Right ventricle myocardium superior (tissue), 1 donor: ENCODE measurements around the gene ALLC. TPM values are rescaled to one million over a fixed set of nuclear protein-coding genes. Genes with fewer than 3 reads are reported as not detected.

ENCODE experiments used
- ATAC-seq: fragments of 200-7000 bp; cut with Tn5 transposase; one replicate; pipeline ENCODE4 v1.9.1; 2020; ENCODE audit warnings: mild to moderate bottlenecking; ENCODE audit not compliant: poor library complexity
- DNase-seq: peaks from one replicate; pipeline ENCODE4 v3.0.0-alpha.2; 2020
- intact Hi-C: fragments of 100-400 bp; cut with DNase I; formaldehyde crosslinking; loops from one replicate; pipeline ENCODE4 v1.11.2; 2022
- total RNA-seq: library from RNA; stranded (reverse); fragmentation: NEBNext Ultra II Directional; extraction: Animal tissue kit (Norgen Biotek cat#: 25700); gene quantifications from one replicate; pipeline ENCODE4 v1.2.1, GENCODE V29; 2021
- donor health status: DM: no; HTN: yes; CAD: no; lungs with severe emphysema.

Gene ALLC
- total RNA-seq, 1 donor from 2014 or later, result not detected

- DNase-seq (no peak), ATAC-seq (no peak)
- intact Hi-C loops, result no loop called here
Observed at GRCh38 chr2:3729055-3729448, 71.1 kb downstream of the ALLC start.

- ATAC-seq (no peak), DNase-seq (no peak)
- intact Hi-C loops, result no loop called here
Observed at GRCh38 chr2:3729786-3730185, 71.8 kb downstream of the ALLC start.

DNA sequence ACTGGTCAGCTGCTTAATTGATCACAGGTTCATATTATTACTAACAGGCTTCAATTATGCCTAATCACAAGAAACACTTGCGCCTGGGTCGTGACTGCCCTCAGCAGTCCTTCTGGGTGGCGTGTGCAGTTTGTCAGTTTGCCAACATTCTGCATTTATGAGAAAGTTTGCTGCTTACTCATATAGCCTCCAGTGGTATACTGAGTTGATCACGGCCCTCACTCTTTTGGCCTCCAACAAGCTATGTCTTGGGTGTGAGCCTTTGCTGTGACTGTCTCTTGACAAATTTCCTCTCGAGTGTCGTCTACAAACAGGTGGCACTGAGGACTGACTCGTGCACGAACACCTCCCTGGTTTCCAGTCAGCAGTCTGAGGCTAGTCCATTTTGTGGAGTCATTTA, 72.6 kb downstream of the ALLC start:
- intact Hi-C loops, result no loop called here
- DNase-seq (no peak), ATAC-seq (no peak)

DNA sequence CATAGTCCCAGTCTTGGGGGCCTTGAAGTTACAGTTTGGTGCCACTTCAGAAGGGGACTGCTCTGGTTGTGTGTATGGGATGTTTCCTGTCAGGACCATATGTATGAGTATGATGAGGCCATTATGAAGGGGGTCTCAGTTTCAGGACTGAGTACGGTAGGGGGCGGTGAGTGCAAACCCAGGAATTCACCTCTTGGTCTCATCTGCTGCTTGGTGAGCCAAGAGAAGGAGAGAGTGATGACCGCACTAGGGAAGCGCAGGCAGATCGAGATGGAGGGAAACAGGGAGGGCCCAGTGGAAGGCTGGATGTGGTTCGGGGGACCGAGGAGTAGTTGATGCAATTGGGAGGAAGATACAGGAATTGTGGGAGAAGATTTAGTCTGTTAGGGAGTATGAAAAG, 73.8 kb downstream of the ALLC start:
- DNase-seq (no peak), ATAC-seq (no peak)
- intact Hi-C loops, result no loop called here

DNA sequence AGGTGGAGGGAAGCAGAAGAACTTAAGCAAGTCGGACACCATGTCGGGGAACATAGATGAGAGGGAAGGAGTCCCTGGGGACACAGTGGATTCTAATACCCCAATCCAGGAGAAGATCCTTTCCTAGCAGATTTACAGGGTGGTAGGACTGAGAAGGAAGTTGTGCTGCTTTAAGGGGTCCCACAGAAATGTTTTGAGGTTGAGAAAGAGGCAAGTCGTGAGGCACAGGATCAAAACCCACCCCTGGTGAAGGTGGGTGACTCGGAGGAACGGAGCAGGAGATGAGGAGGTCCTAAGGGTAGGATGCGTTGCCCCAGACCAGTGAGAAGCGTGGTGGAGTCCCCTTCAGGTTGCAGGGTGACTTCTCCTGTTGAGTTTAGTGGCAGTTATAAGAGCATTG, 78.1 kb downstream of the ALLC start:
- ATAC-seq (no peak), DNase-seq (no peak)
- intact Hi-C loops, result no loop called here

GRCh38 chr2:3737128-3737527, 79.1 kb downstream of the ALLC start:
- ATAC-seq, result no peak
- DNase-seq, result no peak
- intact Hi-C loops, result no loop called here

GRCh38 chr2:3738454-3738853, 80.5 kb downstream of the ALLC start:
- ATAC-seq (no peak), DNase-seq (no peak)
- intact Hi-C loops, result no loop called here

GRCh38 chr2:3739313-3739712, 81.3 kb downstream of the ALLC start:
- DNase-seq (no peak), ATAC-seq (no peak)
- intact Hi-C loops, result no loop called here

DNA sequence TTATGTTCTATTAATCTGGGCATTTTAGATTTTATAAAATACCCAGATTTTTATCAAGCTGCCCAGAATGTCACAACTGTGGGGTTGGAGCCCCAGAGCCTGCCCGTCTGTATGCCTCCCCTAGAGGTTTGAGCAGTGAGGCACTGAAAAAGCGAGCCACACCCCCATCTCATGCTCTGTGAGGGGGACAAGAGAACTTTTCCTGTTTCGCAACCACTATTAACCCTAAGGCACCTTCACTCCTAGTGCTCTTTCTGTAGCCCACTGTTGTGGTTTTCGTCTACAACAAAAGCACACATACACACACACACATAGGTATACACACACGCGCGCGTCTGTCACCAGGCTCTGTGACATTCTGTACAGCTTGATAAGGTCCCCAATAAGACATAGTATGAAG, 83.4 kb downstream of the ALLC start:
- DNase-seq (no peak), ATAC-seq (no peak)
- intact Hi-C loops, result no loop called here

- DNase-seq (no peak), ATAC-seq (no peak)
- intact Hi-C loops, result no loop called here
Observed at GRCh38 chr2:3741867-3742602, 84.0 kb downstream of the ALLC start.

DNA sequence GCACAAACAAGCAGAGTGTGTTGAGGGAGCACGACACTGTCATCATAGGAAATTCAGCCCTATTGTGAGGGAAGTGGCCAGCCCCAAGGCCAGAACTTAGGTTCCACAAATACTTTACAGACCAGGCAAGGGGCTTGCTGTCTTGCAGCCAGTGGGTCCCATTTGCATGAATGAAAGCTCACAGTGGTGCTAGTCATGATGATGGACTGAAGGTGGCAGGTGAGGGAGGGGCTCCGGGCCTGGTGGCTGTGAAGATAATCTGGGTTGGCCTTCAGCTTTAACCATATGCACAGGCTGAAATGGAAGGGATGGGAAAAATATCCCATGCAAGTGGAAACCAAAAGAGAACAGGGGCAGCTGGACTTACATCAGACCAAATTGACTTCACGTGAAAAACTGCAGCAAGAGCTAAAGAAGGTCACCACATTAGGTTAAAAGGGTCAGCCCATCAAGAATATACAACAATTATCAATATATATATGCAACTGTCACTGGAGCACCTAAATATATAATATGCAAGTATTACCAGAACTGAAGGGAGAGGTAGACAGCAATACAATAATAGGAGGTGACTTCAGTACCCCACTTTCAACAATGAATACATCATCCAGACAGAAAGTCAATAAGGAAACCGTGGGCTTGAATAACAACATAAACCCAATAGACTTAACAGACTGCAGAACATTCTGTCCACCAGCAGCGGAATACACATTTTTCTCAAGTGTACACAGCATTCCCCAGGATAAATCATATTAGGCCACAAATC, 84.9 kb downstream of the ALLC start:
- ATAC-seq, result no peak
- no peak for DNase-seq
- intact Hi-C loops, result no loop called here

DNA sequence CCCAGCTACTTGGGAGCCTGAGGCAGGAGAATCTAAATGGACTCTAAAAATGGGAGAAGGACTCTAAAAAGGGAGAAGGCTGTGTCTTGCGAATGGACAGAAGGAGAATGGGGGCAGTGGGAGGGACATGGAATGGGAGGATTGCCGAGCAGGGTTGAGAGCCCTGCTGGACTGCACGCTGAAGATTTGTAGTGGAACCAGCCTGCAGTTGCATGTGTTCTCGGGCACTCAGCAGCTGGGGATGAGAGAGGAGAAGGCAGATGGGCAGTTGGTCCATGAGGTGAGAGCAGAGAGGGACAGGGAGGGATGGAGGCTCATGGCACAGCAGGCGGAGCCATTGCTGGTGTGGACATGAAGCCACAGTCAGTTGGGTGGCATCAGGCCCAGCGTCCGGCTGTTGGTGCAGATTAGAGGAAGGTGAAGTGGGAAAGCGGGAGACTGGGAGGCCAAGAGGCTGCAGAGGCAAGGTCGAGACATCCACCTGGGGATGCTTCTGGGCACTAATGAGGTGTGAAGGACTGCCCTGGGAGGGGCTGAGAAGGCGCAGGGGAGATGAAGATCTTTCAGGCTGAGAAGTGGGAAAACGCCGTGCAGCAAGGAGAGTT, 86.1 kb downstream of the ALLC start:
- intact Hi-C loops, result no loop called here

DNA sequence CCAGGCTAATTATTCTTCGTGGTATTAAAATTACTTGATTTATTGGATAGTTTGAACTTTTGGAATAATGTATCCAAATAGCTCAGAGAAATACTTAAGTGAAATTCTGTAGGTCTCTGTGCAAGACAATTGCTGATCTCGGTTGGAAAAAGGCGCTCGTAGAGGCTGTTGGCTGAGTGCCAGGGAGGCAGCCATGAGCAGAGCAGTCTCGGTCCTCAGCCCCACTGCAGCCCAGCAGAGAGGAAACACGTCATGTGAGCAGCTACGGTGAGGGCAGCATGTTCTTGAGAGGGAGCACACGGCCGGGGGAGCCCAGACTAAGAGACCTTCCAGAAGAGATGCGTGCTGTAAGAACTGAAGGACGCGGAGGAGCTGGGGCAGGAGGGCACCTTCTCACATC, 87.9 kb downstream of the ALLC start:
- intact Hi-C loops, result no loop called here
- DNase-seq (no peak), ATAC-seq (no peak)

More for the DNA sequence above, 86.1 kb downstream of the ALLC start:
- DNase-seq (no peak), ATAC-seq (no peak)

DNA sequence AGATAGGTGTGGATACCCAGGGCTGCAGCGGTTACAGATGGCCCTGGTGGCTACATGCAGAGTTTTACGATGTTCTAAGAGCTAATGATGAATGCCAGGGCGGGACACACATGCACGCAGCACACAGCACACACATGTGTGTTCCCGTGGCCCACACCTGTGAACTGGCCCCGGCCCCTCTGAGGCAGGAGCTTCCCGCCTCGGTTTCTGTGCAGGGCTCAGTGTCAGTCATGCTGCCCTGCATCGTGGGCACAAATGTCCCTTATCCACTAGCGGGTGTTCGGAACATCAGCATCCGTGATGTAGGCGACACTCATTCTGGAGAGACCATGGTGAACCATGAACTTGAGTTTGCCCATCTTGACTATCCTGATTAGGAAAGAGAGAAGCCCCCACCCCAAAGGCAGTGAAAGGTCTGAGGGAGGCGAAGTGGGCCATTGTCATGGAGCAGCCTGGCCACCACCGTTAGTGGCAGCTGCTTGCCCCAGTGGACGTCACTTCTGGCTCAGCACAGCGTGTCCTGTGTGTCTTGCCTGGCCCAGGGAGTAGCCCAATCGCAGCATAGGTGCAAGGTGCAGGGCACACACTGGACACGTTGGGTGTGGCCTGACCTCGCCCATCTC, 89.1 kb downstream of the ALLC start:
- ATAC-seq (no peak), DNase-seq (no peak)
- intact Hi-C loops, result no loop called here

DNA sequence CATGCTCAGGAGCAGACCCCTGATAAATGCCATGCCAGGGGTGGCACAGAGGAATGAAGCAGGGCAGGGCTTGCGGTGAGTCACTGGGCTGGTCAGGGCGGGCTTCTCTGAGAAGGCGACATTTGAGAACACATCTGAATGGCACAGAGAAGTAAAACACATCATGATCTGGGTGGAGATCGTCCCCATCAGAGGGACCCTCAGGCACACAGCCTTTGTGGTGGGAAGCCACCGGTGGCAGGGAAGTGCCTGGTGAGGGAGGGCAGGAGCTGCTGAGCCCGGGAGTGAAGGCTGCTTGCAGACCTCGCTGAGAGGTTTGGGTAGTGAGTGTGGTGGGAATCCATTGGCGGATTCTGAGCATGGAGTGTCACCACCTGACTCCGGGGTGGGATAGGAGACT, 89.8 kb downstream of the ALLC start:
- DNase-seq (no peak), ATAC-seq (no peak)
- intact Hi-C loops, result no loop called here

DNA sequence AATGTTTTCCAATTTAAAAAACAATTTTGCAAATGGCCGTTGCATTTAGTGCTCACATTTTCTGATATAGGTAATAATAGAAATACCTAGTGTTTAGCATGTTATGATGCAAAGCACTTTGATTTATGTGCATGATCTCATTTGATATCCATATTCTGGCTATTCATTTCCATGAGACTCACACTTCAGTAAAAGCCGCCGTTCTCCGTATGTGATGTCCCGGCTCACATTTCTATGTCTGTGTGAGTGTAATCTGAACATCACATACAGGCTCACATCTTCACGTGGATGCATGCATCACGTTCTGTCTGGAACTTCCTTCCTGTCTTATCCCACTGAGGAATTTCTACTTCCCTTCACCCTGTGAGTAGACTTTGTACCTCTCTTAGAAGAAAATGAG, 91.2 kb downstream of the ALLC start:
- intact Hi-C loops, result no loop called here
- ATAC-seq (no peak), DNase-seq (no peak)

GRCh38 chr2:3751251-3751650, 93.3 kb downstream of the ALLC start:
- DNase-seq, result no peak
- ATAC-seq, result no peak
- intact Hi-C loops, result no loop called here

DNA sequence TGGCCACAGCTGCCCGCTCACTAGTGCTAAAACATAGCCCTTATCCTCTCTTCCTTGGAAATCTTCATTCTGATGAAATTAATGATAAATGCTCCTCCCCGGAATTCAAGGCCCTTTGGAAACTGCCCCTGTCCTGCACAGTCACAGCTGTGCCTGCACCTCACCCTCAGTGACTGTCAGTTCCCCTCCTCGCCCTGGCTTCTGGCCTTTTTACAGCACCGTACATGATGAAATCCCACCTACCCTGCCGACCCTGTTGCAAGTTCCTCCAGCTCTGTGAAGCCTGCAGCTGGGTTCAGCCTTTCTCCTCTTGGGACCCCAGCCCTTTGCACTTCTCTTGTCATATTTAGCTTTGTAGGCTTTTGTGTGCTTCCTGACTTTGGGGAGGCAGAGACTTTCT, 93.8 kb downstream of the ALLC start:
- no peak for ATAC-seq
- no peak for DNase-seq
- intact Hi-C loops, result no loop called here
